ENCODE results near the gene BBS2.
A peak's percentile ranks its signal among the peaks of the same experiment; 100 is the strongest.

Gene BBS2

GRCh38 chr16:56519459-56520250 lies at the start of gene BBS2:
Gene BBS2, minus strand, starts transcription at chr16:56520024. Its CDS starts 162 bp downstream, at chr16:56519862.
- DNase-seq: peak; percentile 90 to 93

GRCh38 chr16:56564793-56565477 lies 45.1 kb upstream of the BBS2 start, which contains the start of gene MT4:
Gene MT4, plus strand, starts transcription at chr16:56565073. Its CDS starts 56 bp downstream, at chr16:56565129.
- DNase-seq: no peak

- DNase-seq: no peak
Observed at GRCh38 chr16:56561126-56561525, 41.3 kb upstream of the BBS2 start.

- DNase-seq: no peak
Observed at GRCh38 chr16:56560447-56560846, 40.6 kb upstream of the BBS2 start.

GRCh38 chr16:56559109-56559508 lies 39.3 kb upstream of the BBS2 start:
- no peak for DNase-seq

- DNase-seq: no peak
Observed at GRCh38 chr16:56558024-56558747, 38.4 kb upstream of the BBS2 start.

GRCh38 chr16:56554441-56554840 lies 34.6 kb upstream of the BBS2 start:
- no peak for DNase-seq

GRCh38 chr16:56551796-56552738 lies 32.2 kb upstream of the BBS2 start:
- no peak for DNase-seq

GRCh38 chr16:56549744-56550385 lies 30.0 kb upstream of the BBS2 start:
- DNase-seq: no peak

GRCh38 chr16:56549161-56549560 lies 29.3 kb upstream of the BBS2 start:
- DNase-seq: no peak

GRCh38 chr16:56547949-56548567 lies 28.2 kb upstream of the BBS2 start:
- DNase-seq: no peak

GRCh38 chr16:56547120-56547948 lies 27.5 kb upstream of the BBS2 start:
- peak in 1 of 2 donors; percentile 2 for DNase-seq

GRCh38 chr16:56542039-56542438 lies 22.2 kb upstream of the BBS2 start:
- no peak for DNase-seq

- no peak for DNase-seq
Observed at GRCh38 chr16:56539656-56540055, 19.8 kb upstream of the BBS2 start.

- DNase-seq: no peak
Observed at GRCh38 chr16:56538331-56538730, 18.5 kb upstream of the BBS2 start.

- DNase-seq: no peak
Observed at GRCh38 chr16:56534847-56535383, 15.1 kb upstream of the BBS2 start.

GRCh38 chr16:56532714-56533113 lies 12.9 kb upstream of the BBS2 start:
- DNase-seq: no peak

- no peak for DNase-seq
Observed at GRCh38 chr16:56530872-56531271, 11.0 kb upstream of the BBS2 start.

GRCh38 chr16:56525236-56525635 lies 5.4 kb upstream of the BBS2 start:
- no peak for DNase-seq

GRCh38 chr16:56520251-56520577 lies 390 bp upstream of the BBS2 start:
- DNase-seq: peak in 1 of 2 donors; percentile 4

All from CD4-positive, alpha-beta T cell treated with Interferon alpha-2 for 1 hour (primary cell).